Naive B cell (primary cell): Measurements from ENCODE around the gene ADAMTS17. TPM values are rescaled to one million over a fixed set of nuclear protein-coding genes. Genes with fewer than 3 reads are reported as not detected.

Experiments used
- ATAC-seq, 2 donors: fragments of 150-1000 bp; cut with Tn5 transposase; 2 replicates each; pipeline ENCODE4 v1.10.0; 2021; ENCODE audit warnings: low read depth in 2 of 2, mild to moderate bottlenecking in 2 of 2, moderate library complexity in 2 of 2
- DNase-seq: peaks from one replicate; pipeline ENCODE4 v3.0.0; 2022
- H3K27ac Mint-ChIP-seq, 6 donors: one replicate each; pipeline ENCODE4 v1.8.0; 2020 to 2022; ENCODE audit warnings: mild to moderate bottlenecking in 6 of 6, mixed read lengths in 6 of 6, moderate library complexity in 5 of 6, inconsistent platforms in 2 of 6
- H3K27me3 Mint-ChIP-seq, 3 donors: one replicate each; pipeline ENCODE4 v1.8.0; 2021 to 2022; ENCODE audit warnings: mixed read lengths in 3 of 3, mild to moderate bottlenecking in 1 of 3
- H3K36me3 Mint-ChIP-seq, 2 donors: one replicate each; pipeline ENCODE4 v1.8.0; 2020 to 2022; ENCODE audit warnings: mixed read lengths in 2 of 2, inconsistent platforms in 1 of 2, mild to moderate bottlenecking in 1 of 2
- H3K4me1 Mint-ChIP-seq, 3 donors: one replicate each; pipeline ENCODE4 v1.8.0; 2020 to 2022; ENCODE audit warnings: mixed read lengths in 3 of 3, inconsistent platforms in 1 of 3, mild to moderate bottlenecking in 1 of 3, moderate library complexity in 1 of 3
- H3K4me3 Mint-ChIP-seq, 8 donors: one replicate each; pipeline ENCODE4 v1.8.0; 2020 to 2022; ENCODE audit warnings: mild to moderate bottlenecking in 8 of 8, mixed read lengths in 8 of 8, moderate library complexity in 8 of 8, inconsistent platforms in 2 of 8
- H3K9me3 Mint-ChIP-seq, 7 donors: one replicate each; pipeline ENCODE4 v1.8.0; 2020 to 2022; ENCODE audit warnings: mixed read lengths in 7 of 7, mild to moderate bottlenecking in 5 of 7, inconsistent platforms in 2 of 7, moderate library complexity in 1 of 7
- polyA plus RNA-seq, 6 donors: library from polyadenylated mRNA; unstranded; fragments of 300-500 nt; fragmentation: Illumina TruSeq; gene quantifications; one replicate each; pipeline ENCODE4 v1.2.3, GENCODE V29; 2021; ENCODE audit warnings: low read depth in 6 of 6

The ADAMTS17 gene
- polyA plus RNA-seq, 6 donors from 2014 or later: not detected

DNA sequence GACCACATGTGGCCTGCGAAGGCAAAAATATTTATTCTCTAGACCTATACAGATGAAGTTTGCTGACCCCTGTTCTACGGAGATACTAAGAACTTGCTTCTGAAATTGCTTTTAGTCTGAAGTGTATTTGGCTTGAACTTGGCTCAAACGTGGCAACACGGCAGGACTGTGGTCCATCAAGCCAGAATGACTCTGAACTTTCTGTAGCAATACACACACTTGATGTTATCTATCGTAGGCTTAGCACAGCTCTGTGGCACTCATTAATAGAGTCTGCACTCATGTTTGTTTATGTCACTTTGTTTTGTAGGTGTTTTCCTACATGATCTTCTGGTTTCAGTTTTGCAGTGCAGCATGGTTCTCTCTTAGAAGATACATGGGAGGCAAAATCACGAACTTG lies 298.1 kb downstream of the ADAMTS17 start:
- no peak for ATAC-seq
- Mint-ChIP-seq H3K4me1 (peaks cover 0 to 3% (median 0%) of the 10 kb centered on the region in 3 donors), H3K4me3 (no peak overlapping the region), H3K36me3 (no peaks in the 10 kb centered on the region), H3K27me3 (peaks cover 5 to 18% (median 17%) of the 10 kb centered on the region in 3 donors), H3K27ac (no peak overlapping the region), H3K9me3 (peaks cover 3 to 30% (median 7%) of the 10 kb centered on the region in 7 donors)
- no peak for DNase-seq

DNA sequence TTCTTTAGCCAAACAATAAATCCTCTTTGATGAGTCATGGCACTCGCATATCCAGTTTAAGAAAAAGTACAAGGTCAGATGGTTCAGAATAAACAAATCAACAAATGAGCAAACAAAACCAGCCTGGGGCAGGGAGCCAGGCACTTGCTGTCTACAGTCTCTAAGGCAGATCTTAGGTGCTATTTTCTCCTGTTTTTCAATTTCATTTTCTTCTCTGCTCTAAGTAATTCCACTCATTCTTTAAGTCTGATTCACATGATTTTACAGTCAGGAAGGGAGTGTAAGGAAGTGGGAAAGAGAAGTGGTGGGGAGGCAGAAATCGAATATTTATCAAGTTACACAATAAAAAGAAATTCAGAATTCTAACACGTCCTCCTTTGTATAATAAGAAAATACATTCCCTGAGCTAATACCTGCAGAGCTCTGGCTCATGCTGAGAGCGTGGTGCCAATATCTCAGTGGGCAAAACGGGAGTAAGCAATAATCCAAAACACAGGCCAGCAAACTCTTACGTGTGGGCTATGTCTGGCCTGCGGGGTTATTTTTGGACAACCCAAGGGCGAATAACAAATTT lies 298.6 kb downstream of the ADAMTS17 start:
- no peak for ATAC-seq
- H3K27ac Mint-ChIP-seq: no peak overlapping the region
- no peaks in the 10 kb centered on the region for H3K36me3 Mint-ChIP-seq
- DNase-seq: no peak
- peaks cover 5 to 18% (median 17%) of the 10 kb centered on the region in 3 donors for H3K27me3 Mint-ChIP-seq
- peaks cover 0 to 3% (median 0%) of the 10 kb centered on the region in 3 donors for H3K4me1 Mint-ChIP-seq
- no peak overlapping the region for H3K4me3 Mint-ChIP-seq
- peaks cover 3 to 24% (median 7%) of the 10 kb centered on the region in 7 donors for H3K9me3 Mint-ChIP-seq

DNA sequence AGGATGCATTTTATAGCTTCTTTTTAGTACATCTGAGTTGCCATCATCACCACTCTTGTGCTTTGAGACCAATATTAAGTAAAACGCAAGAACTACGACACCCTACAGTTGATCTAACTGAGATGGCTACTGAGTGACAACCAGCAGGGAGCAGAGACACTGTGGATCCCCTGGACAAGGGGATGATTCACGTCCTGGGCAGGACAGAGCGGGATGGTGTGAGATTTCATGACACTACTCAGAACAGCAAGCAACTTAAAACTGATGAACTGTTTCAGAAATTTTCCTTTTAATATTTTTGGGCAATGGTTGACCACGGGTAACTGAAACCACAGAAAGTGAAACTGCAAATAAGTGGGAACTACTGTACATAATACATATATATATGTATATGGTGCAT lies 299.2 kb downstream of the ADAMTS17 start:
- peaks cover 0 to 3% (median 0%) of the 10 kb centered on the region in 3 donors for H3K4me1 Mint-ChIP-seq
- peaks cover 5 to 18% (median 17%) of the 10 kb centered on the region in 3 donors for H3K27me3 Mint-ChIP-seq
- no peaks in the 10 kb centered on the region for H3K36me3 Mint-ChIP-seq
- DNase-seq: no peak
- ATAC-seq: no peak
- no peak overlapping the region for H3K4me3 Mint-ChIP-seq
- H3K27ac Mint-ChIP-seq: no peak overlapping the region
- H3K9me3 Mint-ChIP-seq: peaks cover 3 to 18% (median 5%) of the 10 kb centered on the region in 7 donors

DNA sequence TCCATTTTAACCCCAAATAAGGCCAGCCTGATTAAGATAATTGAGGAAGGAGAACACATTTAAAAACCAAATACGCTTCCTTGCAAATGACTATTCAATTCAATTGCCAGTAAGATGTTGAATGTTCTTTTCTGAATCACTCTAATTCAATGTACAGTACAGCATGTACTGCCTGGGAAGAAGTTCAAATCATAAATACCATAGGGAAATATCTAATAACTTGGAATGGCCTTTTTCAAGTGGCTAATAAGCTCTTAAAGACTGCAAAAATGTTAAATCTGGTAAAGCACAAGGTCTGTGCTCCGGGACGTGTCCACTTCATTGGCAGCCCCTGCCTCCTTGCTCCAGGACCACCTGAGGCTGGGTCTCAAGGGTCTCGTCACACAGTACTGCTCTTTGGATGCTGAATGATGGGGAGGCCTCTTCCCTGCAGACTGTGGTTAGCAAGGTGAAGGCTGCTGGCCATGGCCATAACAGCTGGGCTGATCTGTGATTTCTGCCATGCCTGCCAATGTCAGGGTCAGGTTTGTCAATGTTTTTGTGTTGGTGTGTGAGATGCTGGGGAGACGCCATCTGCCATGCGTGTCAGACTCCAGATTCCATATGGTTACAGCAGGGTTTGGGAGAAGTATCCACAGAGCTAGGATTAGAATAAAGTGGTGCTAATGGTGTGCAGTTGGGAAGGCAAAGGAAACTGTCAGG lies 300.5 kb downstream of the ADAMTS17 start:
- Mint-ChIP-seq H3K9me3 (peaks cover 0 to 10% (median 0%) of the 10 kb centered on the region in 7 donors), H3K4me3 (no peak overlapping the region), H3K27ac (peak overlapping the region in 1 of 6 donors; percentile 28), H3K27me3 (peaks cover 5 to 23% (median 17%) of the 10 kb centered on the region in 3 donors), H3K36me3 (no peaks in the 10 kb centered on the region), H3K4me1 (peaks cover 0 to 3% (median 0%) of the 10 kb centered on the region in 3 donors)
- ATAC-seq (no peak), DNase-seq (no peak)

DNA sequence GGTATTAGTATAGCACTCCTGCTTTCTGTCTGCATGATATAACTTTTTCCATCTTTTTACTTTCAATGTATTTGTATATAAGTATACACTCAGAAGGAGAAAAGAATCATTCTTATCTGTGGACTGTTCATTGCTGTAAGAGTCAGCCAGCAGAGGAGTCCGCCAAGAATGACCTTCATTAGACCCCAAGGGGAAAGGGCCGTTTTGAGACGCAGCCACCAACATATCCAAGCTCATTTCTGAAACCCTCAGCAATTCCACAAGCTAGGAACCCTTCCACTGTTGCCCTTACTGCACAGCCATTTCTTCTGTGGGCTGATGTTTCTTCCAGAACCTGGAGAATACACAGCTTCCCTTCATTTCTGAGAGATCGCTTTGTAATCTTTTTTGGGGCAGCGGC lies 301.8 kb downstream of the ADAMTS17 start:
- Mint-ChIP-seq H3K27me3 (peaks cover 5 to 23% (median 17%) of the 10 kb centered on the region in 3 donors), H3K36me3 (no peaks in the 10 kb centered on the region), H3K9me3 (peaks cover 0 to 10% (median 0%) of the 10 kb centered on the region in 7 donors), H3K27ac (no peak overlapping the region), H3K4me3 (no peak overlapping the region), H3K4me1 (peaks cover 0 to 3% (median 0%) of the 10 kb centered on the region in 3 donors)
- ATAC-seq: no peak
- no peak for DNase-seq

DNA sequence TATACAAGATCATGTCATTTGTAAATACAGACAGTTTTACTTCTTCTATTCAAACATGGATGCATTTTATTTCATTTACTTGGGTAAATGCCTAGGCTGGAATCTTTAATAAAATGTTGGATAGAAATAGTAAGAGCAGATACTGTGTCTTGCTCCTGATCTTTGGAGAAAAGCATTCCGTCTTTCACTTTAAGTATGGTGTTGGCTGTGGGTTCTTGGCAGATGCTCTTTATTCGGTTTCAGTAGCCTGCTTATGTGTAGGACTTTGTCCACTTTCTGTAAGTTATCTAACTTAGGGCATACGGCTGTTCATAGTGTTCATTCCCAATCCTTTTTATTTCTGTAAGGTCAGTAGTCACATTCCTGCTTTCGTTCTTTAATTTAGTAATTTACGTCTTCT lies 303.0 kb downstream of the ADAMTS17 start:
- H3K9me3 Mint-ChIP-seq: peaks cover 0 to 2% (median 0%) of the 10 kb centered on the region in 7 donors
- H3K36me3 Mint-ChIP-seq: no peaks in the 10 kb centered on the region
- no peak overlapping the region for H3K4me3 Mint-ChIP-seq
- no peak for ATAC-seq
- H3K4me1 Mint-ChIP-seq: peaks cover 0 to 3% (median 0%) of the 10 kb centered on the region in 3 donors
- no peak overlapping the region for H3K27ac Mint-ChIP-seq
- no peak for DNase-seq
- peaks cover 5 to 23% (median 23%) of the 10 kb centered on the region in 3 donors for H3K27me3 Mint-ChIP-seq

DNA sequence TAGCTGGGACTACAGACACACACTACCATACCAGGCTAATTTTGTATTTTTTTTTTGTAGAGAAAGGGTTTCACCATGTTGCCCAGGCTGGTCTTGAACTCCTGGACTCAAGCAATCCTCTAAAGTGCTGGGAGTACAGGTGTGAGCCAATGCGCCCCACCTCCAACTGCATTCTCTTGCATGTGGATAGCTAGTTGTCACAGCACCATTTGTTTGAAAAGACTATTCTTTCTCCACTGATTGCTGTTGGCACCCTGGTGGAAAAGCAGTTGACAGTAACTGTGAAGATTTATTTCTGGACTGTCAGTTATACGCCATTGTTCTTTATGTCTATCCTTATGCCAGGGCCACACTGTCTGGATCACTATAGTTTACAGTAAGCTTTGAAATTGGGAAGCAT lies 303.9 kb downstream of the ADAMTS17 start:
- no peak for DNase-seq
- H3K27me3 Mint-ChIP-seq: peaks cover 5 to 23% (median 23%) of the 10 kb centered on the region in 3 donors
- H3K27ac Mint-ChIP-seq: peak overlapping the region in 1 of 6 donors; percentile 65
- no peak overlapping the region for H3K4me3 Mint-ChIP-seq
- no peak for ATAC-seq
- H3K9me3 Mint-ChIP-seq: peaks cover 0 to 4% (median 0%) of the 10 kb centered on the region in 7 donors
- H3K36me3 Mint-ChIP-seq: no peaks in the 10 kb centered on the region
- peaks cover 0 to 2% (median 0%) of the 10 kb centered on the region in 3 donors for H3K4me1 Mint-ChIP-seq

DNA sequence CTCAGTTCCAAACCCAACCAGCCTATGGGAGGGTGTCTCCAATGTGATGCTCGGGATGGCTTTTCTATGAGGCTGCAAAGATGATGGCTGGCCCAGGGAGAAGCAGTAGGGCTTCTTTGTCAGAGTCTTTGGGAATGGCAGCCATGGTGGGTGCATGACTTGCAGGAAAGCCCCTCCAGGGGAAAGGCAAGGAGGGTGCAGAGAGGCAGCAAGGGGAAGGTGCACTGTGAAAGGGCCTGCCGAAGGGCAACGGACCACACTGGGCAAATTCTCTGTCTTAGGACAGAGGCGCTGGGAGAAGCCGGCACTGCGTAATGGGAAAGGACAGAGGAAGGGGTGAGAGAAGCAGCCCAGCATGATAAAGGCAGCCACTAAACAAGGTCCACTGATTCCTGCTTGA lies 305.8 kb downstream of the ADAMTS17 start:
- H3K27ac Mint-ChIP-seq: no peak overlapping the region
- H3K27me3 Mint-ChIP-seq: peaks cover 5 to 17% (median 12%) of the 10 kb centered on the region in 3 donors
- H3K36me3 Mint-ChIP-seq: no peaks in the 10 kb centered on the region
- DNase-seq (no peak), ATAC-seq (no peak)
- peaks cover 0 to 4% (median 0%) of the 10 kb centered on the region in 7 donors for H3K9me3 Mint-ChIP-seq
- H3K4me3 Mint-ChIP-seq: no peak overlapping the region
- no peaks in the 10 kb centered on the region for H3K4me1 Mint-ChIP-seq

DNA sequence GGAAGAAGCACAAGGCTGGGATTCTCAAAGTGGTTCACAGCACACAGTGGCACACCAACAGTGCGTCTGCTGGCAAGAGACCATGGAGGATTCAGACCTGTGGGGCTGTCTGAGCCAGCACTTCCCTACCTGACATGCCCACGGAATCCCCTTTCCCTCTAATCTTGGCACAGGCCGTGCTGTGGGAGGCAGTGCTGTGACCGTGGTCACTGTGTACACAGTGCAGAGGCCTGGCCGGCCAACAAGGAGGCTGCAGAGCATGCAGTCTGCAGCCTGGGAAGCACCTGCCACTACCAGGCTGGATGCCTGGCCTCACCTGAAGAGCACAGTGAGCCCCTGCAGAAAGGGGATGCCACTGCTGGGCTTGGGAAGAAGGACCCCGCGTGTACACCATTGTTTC lies 307.6 kb downstream of the ADAMTS17 start:
- Mint-ChIP-seq H3K36me3 (peaks cover 0 to under 1% of the 10 kb centered on the region in 2 donors), H3K4me1 (no peaks in the 10 kb centered on the region), H3K4me3 (no peak overlapping the region), H3K9me3 (peaks cover 0 to 6% (median 2%) of the 10 kb centered on the region in 7 donors), H3K27me3 (peaks cover 2 to 11% (median 6%) of the 10 kb centered on the region in 3 donors), H3K27ac (no peak overlapping the region)
- no peak for DNase-seq
- no peak for ATAC-seq

DNA sequence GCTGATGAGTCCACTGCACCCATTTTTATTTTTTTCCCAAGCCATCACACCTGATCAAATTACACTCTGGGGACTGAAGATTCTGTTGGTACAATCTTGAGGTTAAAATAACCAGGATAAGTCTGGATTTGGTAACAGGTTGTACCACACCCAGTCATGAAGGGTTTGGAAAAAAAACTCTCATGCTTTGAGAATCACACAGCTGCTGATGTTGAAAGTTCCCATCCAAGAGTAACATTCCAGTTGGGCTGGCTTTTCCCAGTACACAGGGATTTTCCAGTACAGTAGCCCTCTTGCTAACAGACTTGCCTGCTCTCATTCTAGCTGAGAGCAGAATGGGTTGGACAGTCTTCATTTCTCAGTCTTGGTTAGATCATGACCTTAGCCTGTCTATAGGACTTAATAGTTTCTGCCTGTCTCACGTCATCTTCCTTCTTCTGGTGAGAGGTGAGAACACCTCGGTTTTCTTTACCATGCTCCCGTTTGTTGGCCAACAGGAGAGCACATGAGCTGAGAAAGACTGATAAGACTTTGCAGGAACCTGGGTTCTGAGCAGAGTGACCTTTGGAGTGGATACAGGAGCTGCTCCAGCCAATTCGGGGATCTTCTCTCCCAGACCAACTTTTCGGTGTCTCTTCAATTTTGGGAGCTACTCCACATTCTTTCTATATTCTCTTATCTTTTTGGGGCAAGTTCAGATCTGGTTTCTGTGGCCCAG lies 308.5 kb downstream of the ADAMTS17 start:
- Mint-ChIP-seq H3K36me3 (peaks cover 0 to 10% of the 10 kb centered on the region in 2 donors), H3K4me3 (no peak overlapping the region), H3K27me3 (peaks cover 4 to 6% (median 5%) of the 10 kb centered on the region in 3 donors), H3K27ac (no peak overlapping the region), H3K9me3 (peaks cover 2 to 15% (median 9%) of the 10 kb centered on the region in 7 donors), H3K4me1 (no peaks in the 10 kb centered on the region)
- DNase-seq (no peak), ATAC-seq (no peak)

DNA sequence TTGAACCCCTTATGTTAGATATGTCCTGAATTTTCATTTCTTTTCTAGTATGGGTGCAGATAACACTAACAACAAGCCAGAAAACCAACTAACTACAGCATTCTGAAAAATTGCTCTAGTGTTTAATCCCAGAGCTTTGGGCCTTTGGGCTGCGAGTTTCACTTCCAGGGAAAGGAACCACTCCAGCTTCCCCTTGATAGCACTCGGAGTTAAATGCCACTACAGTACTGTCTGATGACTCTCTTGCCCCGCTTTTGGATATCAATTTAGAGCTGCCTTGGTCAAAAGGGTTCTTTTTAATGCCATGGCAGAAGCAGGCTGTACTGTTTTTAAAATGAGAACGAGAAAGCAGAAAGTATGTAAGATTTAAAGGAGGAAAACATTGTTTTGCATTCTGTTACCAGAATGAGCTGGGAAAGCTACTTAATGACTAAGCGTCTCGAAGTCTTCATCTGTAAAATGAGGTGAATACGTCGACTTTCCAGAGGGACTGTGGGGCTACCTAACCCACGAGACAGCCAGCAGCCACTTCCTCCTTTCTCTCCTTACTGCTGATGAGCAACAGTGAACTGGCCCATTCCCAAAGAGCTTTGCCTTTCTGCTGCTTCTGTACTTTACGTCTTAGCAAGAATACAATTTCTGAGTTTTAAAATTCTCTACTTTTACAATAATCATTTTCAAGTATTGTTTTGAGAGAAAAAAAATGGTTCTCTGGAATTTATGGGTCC lies 309.3 kb downstream of the ADAMTS17 start:
- H3K27ac Mint-ChIP-seq: no peak overlapping the region
- DNase-seq (no peak), ATAC-seq (no peak)
- peaks cover 9 to 23% (median 16%) of the 10 kb centered on the region in 7 donors for H3K9me3 Mint-ChIP-seq
- H3K27me3 Mint-ChIP-seq: peaks cover 4 to 6% (median 5%) of the 10 kb centered on the region in 3 donors
- H3K4me3 Mint-ChIP-seq: no peak overlapping the region
- peaks cover 0 to 14% of the 10 kb centered on the region in 2 donors for H3K36me3 Mint-ChIP-seq
- no peaks in the 10 kb centered on the region for H3K4me1 Mint-ChIP-seq

DNA sequence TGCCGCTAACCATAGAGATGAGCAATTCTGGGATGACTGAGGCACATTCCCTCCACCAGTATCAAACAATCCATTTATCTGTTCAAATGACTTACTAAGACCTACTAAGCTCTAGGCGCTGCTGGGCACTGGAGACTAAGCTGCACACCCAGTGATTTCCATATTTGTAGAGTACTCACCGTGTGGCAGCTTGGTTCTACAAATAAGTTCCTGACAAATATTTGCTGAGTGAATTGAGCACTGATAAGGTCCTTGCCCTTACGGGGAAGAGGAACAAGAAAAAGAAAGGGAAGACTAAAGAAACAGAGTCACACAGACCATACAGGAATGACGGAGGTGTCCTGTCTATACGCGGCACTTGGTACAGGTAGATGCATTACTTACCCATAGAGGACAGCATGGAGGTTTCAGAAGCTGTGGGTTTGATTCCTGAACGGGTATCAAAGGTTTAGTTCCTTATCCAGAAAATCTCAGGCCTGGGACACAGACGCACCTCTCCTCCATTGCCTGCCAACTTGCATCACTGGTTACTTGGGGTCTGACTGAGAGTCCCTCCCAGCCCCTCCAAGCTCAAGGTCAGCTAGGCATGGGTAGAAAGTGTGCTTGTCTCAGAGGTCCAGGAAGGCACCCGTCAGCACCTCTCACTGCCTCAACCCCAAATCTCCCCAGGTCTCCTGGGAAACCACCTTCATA lies 310.0 kb downstream of the ADAMTS17 start:
- peaks cover 9 to 30% (median 20%) of the 10 kb centered on the region in 7 donors for H3K9me3 Mint-ChIP-seq
- no peak for ATAC-seq
- no peak overlapping the region for H3K4me3 Mint-ChIP-seq
- DNase-seq: no peak
- no peaks in the 10 kb centered on the region for H3K4me1 Mint-ChIP-seq
- peaks cover 0 to 14% of the 10 kb centered on the region in 2 donors for H3K36me3 Mint-ChIP-seq
- peaks cover 4 to 6% (median 4%) of the 10 kb centered on the region in 3 donors for H3K27me3 Mint-ChIP-seq
- H3K27ac Mint-ChIP-seq: peak overlapping the region in 1 of 6 donors; percentile 8
